Measurements from ENCODE around the gene CIRBP. TPM values are rescaled to one million over a fixed set of nuclear protein-coding genes. Genes with fewer than 3 reads are reported as not detected.

The CIRBP gene
- total RNA-seq, 1 donor from 2014 or later, result 184 TPM

DNA sequence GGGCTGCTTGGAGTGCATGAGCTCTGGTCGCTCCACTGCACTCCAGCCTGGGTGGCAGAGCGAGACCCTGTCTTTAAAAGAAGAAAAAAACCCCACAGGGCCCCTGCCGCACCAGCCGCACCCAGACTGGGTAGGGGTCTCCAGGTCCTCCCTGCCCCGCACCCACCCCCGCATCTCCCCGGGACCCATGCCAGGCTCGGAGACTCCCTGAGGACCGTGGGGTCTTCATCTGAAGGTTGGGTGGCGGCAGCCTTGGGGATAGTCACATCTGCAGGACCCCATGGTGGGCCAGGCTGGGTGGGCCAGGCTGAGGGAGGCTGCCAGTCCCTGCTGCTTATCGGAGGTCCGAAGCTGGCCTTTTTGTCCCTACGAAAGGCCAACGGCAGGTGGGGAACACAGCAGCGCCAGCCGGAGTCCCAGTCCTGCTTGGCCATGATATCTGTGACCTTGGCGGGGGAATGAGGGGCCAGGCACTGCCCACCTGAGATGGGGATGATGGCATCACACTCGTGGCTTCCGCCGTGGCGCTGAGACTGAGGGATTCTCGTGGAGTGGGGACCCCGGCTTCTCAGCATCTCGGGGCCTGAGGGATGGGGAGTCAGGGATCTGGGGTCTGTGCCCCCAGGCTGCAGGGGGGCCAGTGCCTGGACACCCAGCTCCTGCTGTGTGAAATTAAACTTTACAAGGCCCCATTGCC is 27.6 kb downstream of the CIRBP start:
- no peak for FAIRE-seq
- Histone ChIP-seq H3K27ac (ENCODE audit: low read depth, low read length) (no peak overlapping the region), H3K4me1 (ENCODE audit: insufficient read depth, low read length) (no peaks in the 10 kb centered on the region), H2AFZ (ENCODE audit: low read depth, low read length) (no peak overlapping the region), H3K36me3 (ENCODE audit: insufficient read depth, low read length) (no peaks in the 10 kb centered on the region), H3K9me3 (ENCODE audit: insufficient read depth, low read depth, low read length) (no peaks in the 10 kb centered on the region), H4K20me1 (ENCODE audit: insufficient read depth, low read length) (peaks cover 6% of the 10 kb centered on the region), H3K4me2 (ENCODE audit: low read length) (no peak overlapping the region), H3K27me3 (ENCODE audit: insufficient read depth, low read length) (no peaks in the 10 kb centered on the region), H3K79me2 (ENCODE audit: insufficient read depth, low read length) (no peaks in the 10 kb centered on the region), H3K4me3 (ENCODE audit: insufficient read depth, low read depth, low read length) (no peak overlapping the region), H3K9ac (ENCODE audit: low read length) (no peak overlapping the region)
- DNase-seq (ENCODE audit: low read depth), result no peak
- Mint-ChIP-seq H3K9me3 (ENCODE audit: unreplicated experiment) (no peaks in the 10 kb centered on the region), H3K27ac (ENCODE audit: unreplicated experiment) (no peak overlapping the region), H3K27me3 (ENCODE audit: low read depth, unreplicated experiment) (peaks cover 6% of the 10 kb centered on the region), H3K36me3 (ENCODE audit: low read depth, unreplicated experiment) (no peaks in the 10 kb centered on the region), H3K4me3 (ENCODE audit: unreplicated experiment) (no peak overlapping the region), H3K4me1 (ENCODE audit: low read depth, unreplicated experiment) (no peaks in the 10 kb centered on the region)
- TF ChIP-seq, protein P1, sequence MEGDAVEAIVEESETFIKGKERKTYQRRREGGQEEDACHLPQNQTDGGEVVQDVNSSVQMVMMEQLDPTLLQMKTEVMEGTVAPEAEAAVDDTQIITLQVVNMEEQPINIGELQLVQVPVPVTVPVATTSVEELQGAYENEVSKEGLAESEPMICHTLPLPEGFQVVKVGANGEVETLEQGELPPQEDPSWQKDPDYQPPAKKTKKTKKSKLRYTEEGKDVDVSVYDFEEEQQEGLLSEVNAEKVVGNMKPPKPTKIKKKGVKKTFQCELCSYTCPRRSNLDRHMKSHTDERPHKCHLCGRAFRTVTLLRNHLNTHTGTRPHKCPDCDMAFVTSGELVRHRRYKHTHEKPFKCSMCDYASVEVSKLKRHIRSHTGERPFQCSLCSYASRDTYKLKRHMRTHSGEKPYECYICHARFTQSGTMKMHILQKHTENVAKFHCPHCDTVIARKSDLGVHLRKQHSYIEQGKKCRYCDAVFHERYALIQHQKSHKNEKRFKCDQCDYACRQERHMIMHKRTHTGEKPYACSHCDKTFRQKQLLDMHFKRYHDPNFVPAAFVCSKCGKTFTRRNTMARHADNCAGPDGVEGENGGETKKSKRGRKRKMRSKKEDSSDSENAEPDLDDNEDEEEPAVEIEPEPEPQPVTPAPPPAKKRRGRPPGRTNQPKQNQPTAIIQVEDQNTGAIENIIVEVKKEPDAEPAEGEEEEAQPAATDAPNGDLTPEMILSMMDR (IDR thresholded peaks at IDR 0.05; ENCODE audit: insufficient read depth, low read depth, low read length), result no peak
- no peak for TF ChIP-seq EZH2 (IDR thresholded peaks at IDR 0.05; ENCODE audit: insufficient read depth, low read length)

DNA sequence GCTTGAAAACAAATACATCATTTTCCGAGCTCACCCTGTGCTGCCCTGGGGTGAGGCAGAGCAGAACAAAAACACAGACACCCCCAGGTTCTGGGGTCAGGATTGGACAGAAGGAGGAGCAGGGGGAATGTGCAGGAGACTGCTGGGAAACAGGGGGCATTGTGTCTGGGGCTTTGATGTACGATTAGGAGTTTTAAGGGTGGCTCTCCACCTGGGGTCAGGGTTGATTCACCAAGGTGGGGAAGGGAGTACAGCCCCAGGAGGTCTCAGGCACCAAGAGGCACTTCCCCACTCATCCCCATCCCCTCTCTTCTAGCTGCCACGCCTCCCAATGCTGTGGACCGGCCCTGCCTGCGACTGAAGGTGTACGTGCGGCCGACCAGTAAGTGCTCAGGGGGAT is 29.1 kb downstream of the CIRBP start:
- Histone ChIP-seq H3K4me1 (ENCODE audit: insufficient read depth, low read length) (no peaks in the 10 kb centered on the region), H3K27ac (ENCODE audit: low read depth, low read length) (no peak overlapping the region), H3K27me3 (ENCODE audit: insufficient read depth, low read length) (peaks cover 4% of the 10 kb centered on the region), H4K20me1 (ENCODE audit: insufficient read depth, low read length) (no peaks in the 10 kb centered on the region), H3K36me3 (ENCODE audit: insufficient read depth, low read length) (no peaks in the 10 kb centered on the region), H3K9me3 (ENCODE audit: insufficient read depth, low read depth, low read length) (no peaks in the 10 kb centered on the region), H3K9ac (ENCODE audit: low read length) (no peak overlapping the region), H2AFZ (ENCODE audit: low read depth, low read length) (no peak overlapping the region), H3K79me2 (ENCODE audit: insufficient read depth, low read length) (no peaks in the 10 kb centered on the region), H3K4me3 (ENCODE audit: insufficient read depth, low read depth, low read length) (no peak overlapping the region), H3K4me2 (ENCODE audit: low read length) (no peak overlapping the region)
- DNase-seq (ENCODE audit: low read depth) (no peak), FAIRE-seq (no peak)
- Mint-ChIP-seq H3K4me1 (ENCODE audit: low read depth, unreplicated experiment) (no peaks in the 10 kb centered on the region), H3K27me3 (ENCODE audit: low read depth, unreplicated experiment) (peaks cover 2% of the 10 kb centered on the region), H3K9me3 (ENCODE audit: unreplicated experiment) (no peaks in the 10 kb centered on the region), H3K27ac (ENCODE audit: unreplicated experiment) (peak overlapping the region; percentile 47), H3K4me3 (ENCODE audit: unreplicated experiment) (no peak overlapping the region), H3K36me3 (ENCODE audit: low read depth, unreplicated experiment) (no peaks in the 10 kb centered on the region)
- TF ChIP-seq, protein P1 (IDR thresholded peaks at IDR 0.05; ENCODE audit: insufficient read depth, low read depth, low read length), result no peak
- TF ChIP-seq EZH2 (IDR thresholded peaks at IDR 0.05; ENCODE audit: insufficient read depth, low read length), result no peak

DNA sequence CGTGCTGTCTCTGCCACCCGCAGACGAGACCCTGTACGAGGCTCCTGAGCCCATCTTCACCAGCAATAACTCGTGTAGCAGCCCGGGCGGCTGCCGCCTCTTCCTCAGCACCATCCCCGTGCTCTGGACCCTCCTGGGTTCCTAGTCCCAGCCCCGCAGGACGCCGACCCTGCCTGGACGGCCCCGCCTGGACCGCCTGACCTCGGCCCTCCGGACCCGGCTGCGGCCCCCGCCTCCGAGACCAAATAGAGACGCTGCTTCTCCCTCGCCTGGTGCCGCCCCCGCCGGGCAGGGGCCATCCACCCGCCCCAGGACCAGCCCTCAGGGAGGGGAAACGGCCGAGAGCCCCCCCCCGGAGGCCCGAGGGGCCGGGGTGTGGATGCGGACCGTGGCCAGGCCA is 30.7 kb downstream of the CIRBP start:
- Histone ChIP-seq H3K4me1 (ENCODE audit: insufficient read depth, low read length) (no peaks in the 10 kb centered on the region), H3K36me3 (ENCODE audit: insufficient read depth, low read length) (no peaks in the 10 kb centered on the region), H3K4me2 (ENCODE audit: low read length) (no peak overlapping the region), H4K20me1 (ENCODE audit: insufficient read depth, low read length) (no peaks in the 10 kb centered on the region), H3K27me3 (ENCODE audit: insufficient read depth, low read length) (peaks cover 4% of the 10 kb centered on the region), H3K27ac (ENCODE audit: low read depth, low read length) (no peak overlapping the region), H3K9ac (ENCODE audit: low read length) (no peak overlapping the region), H3K4me3 (ENCODE audit: insufficient read depth, low read depth, low read length) (no peak overlapping the region), H3K79me2 (ENCODE audit: insufficient read depth, low read length) (no peaks in the 10 kb centered on the region), H2AFZ (ENCODE audit: low read depth, low read length) (no peak overlapping the region), H3K9me3 (ENCODE audit: insufficient read depth, low read depth, low read length) (no peaks in the 10 kb centered on the region)
- no peak for DNase-seq (ENCODE audit: low read depth)
- H3K36me3 Mint-ChIP-seq (ENCODE audit: low read depth, unreplicated experiment), result no peaks in the 10 kb centered on the region
- H3K4me1 Mint-ChIP-seq (ENCODE audit: low read depth, unreplicated experiment), result no peaks in the 10 kb centered on the region
- TF ChIP-seq, protein P1 (IDR thresholded peaks at IDR 0.05; ENCODE audit: insufficient read depth, low read depth, low read length), result no peak
- TF ChIP-seq EZH2 (IDR thresholded peaks at IDR 0.05; ENCODE audit: insufficient read depth, low read length), result no peak
- no peak for FAIRE-seq
- peaks cover 2% of the 10 kb centered on the region for H3K27me3 Mint-ChIP-seq (ENCODE audit: low read depth, unreplicated experiment)
- no peak overlapping the region for H3K4me3 Mint-ChIP-seq (ENCODE audit: unreplicated experiment)
- H3K27ac Mint-ChIP-seq (ENCODE audit: unreplicated experiment), result no peak overlapping the region
- no peaks in the 10 kb centered on the region for H3K9me3 Mint-ChIP-seq (ENCODE audit: unreplicated experiment)

Data from astrocyte (in vitro differentiated cells and primary cell).